Tibial nerve (tissue), 4 donors: ENCODE results near the gene NCL.

Experiments used
- CTCF ChIP-seq, 5 experiments: fragments of 200-600 bp in 3 of 5; fragments of 450-650 bp in 2 of 5; sonication (generic) in 3 of 5; IDR thresholded peaks; one replicate each; pipeline ENCODE4 v1.5.1; 2016 to 2019; ENCODE audit warnings: antibody characterized with exemption in 5 of 5, mild to moderate bottlenecking in 3 of 5, moderate library complexity in 2 of 5
- EP300 ChIP-seq, 2 donors: sonication (generic); formaldehyde crosslinking; IDR thresholded peaks; one replicate each; pipeline ENCODE4 v1.6.1; 2017; ENCODE audit warnings: antibody characterized with exemption in 2 of 2, mild to moderate bottlenecking in 1 of 2
- POLR2A ChIP-seq, 2 donors: fragments of 450-650 bp; IDR thresholded peaks; one replicate each; pipeline ENCODE4 v1.6.1; 2017; ENCODE audit warnings: antibody characterized with exemption in 2 of 2, mild to moderate bottlenecking in 2 of 2, moderate library complexity in 2 of 2

DNA sequence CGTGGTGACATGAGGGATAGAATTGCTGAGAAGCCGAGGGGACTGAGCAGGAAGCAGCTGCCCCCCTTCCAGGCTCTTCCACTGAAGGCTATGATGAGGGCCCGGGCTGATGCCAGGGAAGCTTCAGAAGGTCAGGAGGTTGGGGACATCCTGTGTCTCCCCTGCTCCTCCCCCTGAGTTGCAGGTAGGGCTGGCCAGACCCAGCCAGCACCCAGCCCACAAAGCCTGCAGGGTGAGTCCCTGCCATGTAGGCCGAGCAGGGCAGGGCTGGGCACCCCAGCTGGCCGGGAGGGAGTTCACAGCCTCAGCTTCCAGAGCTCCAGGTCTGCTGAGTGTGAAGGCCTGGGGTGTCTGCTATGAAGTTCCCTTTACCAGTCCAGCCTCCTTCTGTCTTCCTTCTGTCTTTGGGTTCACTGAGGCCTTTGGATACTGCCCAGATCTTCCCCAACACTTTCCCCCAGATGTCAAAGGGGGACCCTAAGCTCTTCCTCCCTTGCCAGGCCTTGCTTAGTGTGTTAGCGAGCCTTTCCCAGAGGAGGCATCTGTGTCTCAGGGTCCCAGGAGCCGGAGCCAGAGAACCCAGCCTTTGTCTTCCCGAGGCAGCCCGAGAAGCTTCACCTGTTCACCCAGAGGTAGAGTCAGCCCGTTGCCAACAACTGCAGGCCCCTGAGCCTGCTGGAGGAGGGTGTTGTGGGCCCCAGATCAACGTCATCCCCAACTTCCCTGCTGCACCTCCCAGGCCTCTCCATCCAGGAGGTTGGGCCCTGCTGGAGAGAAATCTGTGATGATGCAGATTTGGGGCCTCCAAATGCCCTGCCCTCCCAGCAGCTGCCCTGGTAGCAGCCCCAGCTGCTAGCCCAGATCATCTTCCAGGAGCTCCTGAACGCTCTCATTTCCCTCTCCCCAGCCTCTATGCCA is 3.6 kb upstream of the NCL start:
- TF ChIP-seq CTCF (IDR thresholded peaks at IDR 0.05) (no peak), POLR2A (IDR thresholded peaks at IDR 0.05) (no peak), EP300 (IDR thresholded peaks at IDR 0.05) (no peak)
